ENCODE data around the gene PLEKHO2.
A peak's percentile ranks its signal among the peaks of the same experiment; 100 is the strongest.

The PLEKHO2 gene

GRCh38 chr15:64883100-64883581 lies 41.4 kb downstream of the PLEKHO2 start:
- Mint-ChIP-seq H3K27me3 (ENCODE audit: low read depth, poor library complexity) (no peaks in the 10 kb centered on the region), H3K4me3 (no peak overlapping the region), H3K4me1 (peaks cover 13% of the 10 kb centered on the region), H3K27ac (no peak overlapping the region), H3K36me3 (ENCODE audit: low read depth) (no peaks in the 10 kb centered on the region), H3K9me3 (no peaks in the 10 kb centered on the region)
- no peak for TF ChIP-seq CTCF (IDR thresholded peaks at IDR 0.05)
- no peak for DNase-seq

- Mint-ChIP-seq H3K4me3 (no peak overlapping the region), H3K36me3 (ENCODE audit: low read depth) (no peaks in the 10 kb centered on the region), H3K9me3 (no peaks in the 10 kb centered on the region), H3K4me1 (peaks cover 13% of the 10 kb centered on the region), H3K27me3 (ENCODE audit: low read depth, poor library complexity) (no peaks in the 10 kb centered on the region), H3K27ac (no peak overlapping the region)
- no peak for TF ChIP-seq CTCF (IDR thresholded peaks at IDR 0.05)
- no peak for DNase-seq
These were observed 42.3 kb downstream of the PLEKHO2 start for GRCh38 chr15:64883997-64884511.

GRCh38 chr15:64884679-64885078 lies 43.0 kb downstream of the PLEKHO2 start:
- Mint-ChIP-seq H3K4me3 (no peak overlapping the region), H3K36me3 (ENCODE audit: low read depth) (no peaks in the 10 kb centered on the region), H3K27ac (no peak overlapping the region), H3K27me3 (ENCODE audit: low read depth, poor library complexity) (no peaks in the 10 kb centered on the region), H3K4me1 (peaks cover 13% of the 10 kb centered on the region), H3K9me3 (no peaks in the 10 kb centered on the region)
- no peak for DNase-seq
- TF ChIP-seq CTCF (IDR thresholded peaks at IDR 0.05): no peak

GRCh38 chr15:64888336-64888735 lies 46.6 kb downstream of the PLEKHO2 start:
- Mint-ChIP-seq H3K4me3 (no peak overlapping the region), H3K4me1 (peaks cover 33% of the 10 kb centered on the region), H3K27ac (no peak overlapping the region), H3K36me3 (ENCODE audit: low read depth) (no peaks in the 10 kb centered on the region), H3K9me3 (no peaks in the 10 kb centered on the region), H3K27me3 (ENCODE audit: low read depth, poor library complexity) (peaks cover 7% of the 10 kb centered on the region)
- no peak for TF ChIP-seq CTCF (IDR thresholded peaks at IDR 0.05)
- no peak for DNase-seq

GRCh38 chr15:64891561-64891960 lies 49.8 kb downstream of the PLEKHO2 start:
- Mint-ChIP-seq H3K27me3 (ENCODE audit: low read depth, poor library complexity) (peaks cover 7% of the 10 kb centered on the region), H3K4me1 (peaks cover 55% of the 10 kb centered on the region), H3K9me3 (no peaks in the 10 kb centered on the region), H3K27ac (no peak overlapping the region), H3K4me3 (no peak overlapping the region), H3K36me3 (ENCODE audit: low read depth) (no peaks in the 10 kb centered on the region)
- no peak for DNase-seq
- TF ChIP-seq CTCF (IDR thresholded peaks at IDR 0.05): no peak

GRCh38 chr15:64892847-64893403 lies 51.2 kb downstream of the PLEKHO2 start:
- peaks cover 69% of the 10 kb centered on the region for H3K4me1 Mint-ChIP-seq
- H3K4me3 Mint-ChIP-seq: no peak overlapping the region
- H3K36me3 Mint-ChIP-seq (ENCODE audit: low read depth): no peaks in the 10 kb centered on the region
- peak overlapping the region; percentile 87 for H3K27ac Mint-ChIP-seq
- peaks cover 7% of the 10 kb centered on the region for H3K27me3 Mint-ChIP-seq (ENCODE audit: low read depth, poor library complexity)
- no peaks in the 10 kb centered on the region for H3K9me3 Mint-ChIP-seq
- no peak for TF ChIP-seq CTCF (IDR thresholded peaks at IDR 0.05)
- DNase-seq: no peak

All from nephron progenitor cell (in vitro differentiated cells).